GM06990 (cell line): ENCODE data around the gene ITPK1.

Experiments
- DNase-seq: peaks from one replicate; pipeline ENCODE4 v3.0.0-alpha.2; 2011; ENCODE audit not compliant: insufficient read length; ENCODE audit errors: extremely low read depth
- H3K27me3 ChIP-seq: replicated peaks from 2 replicates; pipeline ENCODE4 v1.6.0; 2011; ENCODE audit warnings: low read length; ENCODE audit not compliant: control insufficient read depth, insufficient read depth
- H3K36me3 ChIP-seq: 2 replicates; pipeline ENCODE4 v1.5.1; 2011; ENCODE audit warnings: low read length; ENCODE audit not compliant: control insufficient read depth, insufficient read depth
- H3K4me3 ChIP-seq: replicated peaks from 2 replicates; pipeline ENCODE4 v1.5.1; 2011; ENCODE audit warnings: low read depth, mild to moderate bottlenecking, control low read depth, low read length
- TF ChIP-seq, protein P1 (sequence below): IDR thresholded peaks from 2 replicates; pipeline ENCODE4 v1.5.1; 2011; ENCODE audit warnings: low read length, control low read depth, mild to moderate bottlenecking, inconsistent platforms; ENCODE audit not compliant: insufficient read depth, poor library complexity, severe bottlenecking

Gene ITPK1

DNA sequence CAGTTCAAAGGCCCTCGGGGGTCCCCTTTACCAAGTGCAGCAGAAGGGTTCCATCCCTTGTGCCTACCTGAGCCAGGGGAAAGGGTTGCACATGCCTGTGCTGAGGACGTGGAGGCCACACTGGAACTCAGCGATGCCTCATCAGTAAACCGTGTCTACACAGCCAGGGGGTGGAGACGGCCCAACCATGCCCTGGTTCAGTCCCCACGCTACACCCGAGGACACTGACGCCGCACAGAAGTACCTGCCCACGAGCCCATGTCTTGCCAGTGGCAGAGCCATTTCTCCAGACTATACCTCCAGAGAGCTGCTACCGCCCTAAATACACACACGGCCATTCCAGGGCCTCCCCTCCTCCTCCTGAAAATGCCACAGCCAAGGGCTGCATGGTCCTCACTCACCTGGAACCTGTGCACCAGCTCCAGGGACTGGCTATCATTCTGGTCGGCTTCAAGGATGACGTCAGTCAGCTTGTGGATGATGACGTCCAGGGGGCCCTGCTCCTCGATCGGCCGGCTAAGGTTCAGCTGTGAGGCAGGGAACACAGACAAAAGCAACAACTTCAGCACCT, 99.4 kb downstream of the ITPK1 start:
- TF ChIP-seq, protein P1, sequence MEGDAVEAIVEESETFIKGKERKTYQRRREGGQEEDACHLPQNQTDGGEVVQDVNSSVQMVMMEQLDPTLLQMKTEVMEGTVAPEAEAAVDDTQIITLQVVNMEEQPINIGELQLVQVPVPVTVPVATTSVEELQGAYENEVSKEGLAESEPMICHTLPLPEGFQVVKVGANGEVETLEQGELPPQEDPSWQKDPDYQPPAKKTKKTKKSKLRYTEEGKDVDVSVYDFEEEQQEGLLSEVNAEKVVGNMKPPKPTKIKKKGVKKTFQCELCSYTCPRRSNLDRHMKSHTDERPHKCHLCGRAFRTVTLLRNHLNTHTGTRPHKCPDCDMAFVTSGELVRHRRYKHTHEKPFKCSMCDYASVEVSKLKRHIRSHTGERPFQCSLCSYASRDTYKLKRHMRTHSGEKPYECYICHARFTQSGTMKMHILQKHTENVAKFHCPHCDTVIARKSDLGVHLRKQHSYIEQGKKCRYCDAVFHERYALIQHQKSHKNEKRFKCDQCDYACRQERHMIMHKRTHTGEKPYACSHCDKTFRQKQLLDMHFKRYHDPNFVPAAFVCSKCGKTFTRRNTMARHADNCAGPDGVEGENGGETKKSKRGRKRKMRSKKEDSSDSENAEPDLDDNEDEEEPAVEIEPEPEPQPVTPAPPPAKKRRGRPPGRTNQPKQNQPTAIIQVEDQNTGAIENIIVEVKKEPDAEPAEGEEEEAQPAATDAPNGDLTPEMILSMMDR = no peak
- Histone ChIP-seq H3K36me3 (peaks cover 3% of the 10 kb centered on the region; the same call in 1 of the 2 replicates), H3K4me3 (no peak overlapping the region), H3K27me3 (no peaks in the 10 kb centered on the region)
- DNase-seq = no peak

- no peaks in the 10 kb centered on the region for H3K27me3 ChIP-seq
- DNase-seq = no peak
- TF ChIP-seq, protein P1 = no peak
- no peak overlapping the region for H3K4me3 ChIP-seq
- H3K36me3 ChIP-seq = peaks cover 3% of the 10 kb centered on the region; the same call in 1 of the 2 replicates
Observed at GRCh38 chr14:93015505-93015904, 100.2 kb downstream of the ITPK1 start.

DNA sequence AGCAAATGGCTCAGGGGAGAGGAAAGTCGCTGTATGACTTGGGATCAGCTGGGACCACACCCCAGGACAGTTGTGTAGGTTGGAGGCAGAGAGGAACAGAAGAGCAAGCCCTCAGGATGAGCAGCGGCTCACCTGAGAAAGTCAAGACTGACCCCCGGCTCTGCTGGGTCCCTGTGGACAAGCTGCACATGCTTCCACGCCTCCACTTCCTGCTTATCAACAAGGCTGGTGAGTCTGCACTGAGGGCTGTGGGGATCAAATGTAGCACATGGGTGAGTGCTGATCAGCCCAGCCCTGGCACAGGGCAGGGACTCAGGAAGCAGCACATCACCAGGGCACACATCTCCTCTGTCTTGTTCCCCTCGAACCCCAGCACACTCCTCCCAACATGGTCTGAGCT, 100.7 kb downstream of the ITPK1 start:
- TF ChIP-seq, protein P1 = no peak
- no peak for DNase-seq
- no peak overlapping the region for H3K4me3 ChIP-seq
- peaks cover 3% of the 10 kb centered on the region; the same call in 1 of the 2 replicates for H3K36me3 ChIP-seq
- H3K27me3 ChIP-seq = no peaks in the 10 kb centered on the region

- H3K36me3 ChIP-seq = peaks cover 3% of the 10 kb centered on the region; the same call in 1 of the 2 replicates
- no peak overlapping the region for H3K4me3 ChIP-seq
- TF ChIP-seq, protein P1 = no peak
- no peaks in the 10 kb centered on the region for H3K27me3 ChIP-seq
- DNase-seq = no peak
Observed at GRCh38 chr14:93014058-93015023, 101.4 kb downstream of the ITPK1 start.

DNA sequence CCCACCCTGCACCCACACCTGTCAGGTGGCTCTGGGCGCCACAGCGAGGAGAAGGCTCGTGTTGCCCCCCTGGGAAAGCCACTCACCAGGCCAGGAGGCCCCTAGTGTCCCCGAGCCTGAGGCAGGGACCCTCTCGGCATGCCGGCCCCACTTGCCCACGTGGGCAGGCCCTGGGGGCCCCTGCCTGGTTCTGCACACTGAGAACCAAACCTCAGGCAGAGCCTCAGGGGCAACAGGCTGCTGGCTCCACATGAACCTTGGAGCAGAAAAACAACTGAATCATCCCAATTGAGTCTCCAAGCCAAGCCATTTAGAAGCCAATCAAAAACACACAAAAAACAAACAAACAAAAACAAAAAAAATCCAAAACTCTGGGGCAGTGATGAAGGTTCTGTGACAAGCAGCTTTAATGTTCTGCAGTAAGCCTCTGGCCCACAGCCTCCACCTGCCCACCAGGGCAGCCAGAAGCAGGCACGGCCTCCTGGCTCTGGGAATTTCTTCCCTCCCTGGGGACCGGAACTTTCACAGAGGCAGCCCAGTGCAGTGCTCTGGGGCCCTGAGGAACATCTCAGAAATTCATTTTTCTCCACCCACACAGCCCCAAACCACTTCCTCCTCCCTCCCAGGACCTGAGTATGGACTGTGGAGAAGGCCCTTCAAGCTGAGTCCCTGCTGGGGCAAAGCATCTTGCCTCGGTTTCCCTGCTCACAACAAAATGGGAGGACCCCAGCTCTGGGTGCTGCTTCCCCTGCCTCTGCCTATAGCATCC, 102.6 kb downstream of the ITPK1 start:
- DNase-seq = no peak
- Histone ChIP-seq H3K36me3 (peaks cover 3% of the 10 kb centered on the region; the same call in 1 of the 2 replicates), H3K27me3 (no peaks in the 10 kb centered on the region), H3K4me3 (no peak overlapping the region)
- TF ChIP-seq, protein P1 = no peak
